MCF 10A (cell line): ENCODE measurements around the gene MAN2B2. TPM values are rescaled to one million over a fixed set of nuclear protein-coding genes. Genes with fewer than 3 reads are reported as not detected.

Experiments
- BruUV-seq: library from RNA; stranded (reverse); fragments of 400-500 nt; replicated peaks from 2 replicates; lab custom pipeline; 2021; lab: Mats Ljungman, UMichigan
- CTCF ChIA-PET: fragments of 300-600 bp; sonication (Branson Sonifier 250); formaldehyde crosslinking; extraction: SDS; loops from one replicate; lab custom pipeline; 2021; ENCODE audit warnings: antibody characterized with exemption, inconsistent platforms; lab: Yijun Ruan, JAX
- POLR2A ChIA-PET: fragments of 300-600, 350-650 bp; sonication (Branson Sonifier 250); formaldehyde crosslinking; extraction: SDS; loops from one replicate; lab custom pipeline; 2020; ENCODE audit warnings: antibody characterized with exemption, inconsistent platforms; lab: Yijun Ruan, JAX
- DNase-seq: peaks from one replicate; pipeline ENCODE4 v3.0.0-alpha.2; 2018; ENCODE audit not compliant: unreplicated experiment
- H3K27ac Mint-ChIP-seq: one replicate; pipeline ENCODE4 v1.8.0; 2022; ENCODE audit warnings: mild to moderate bottlenecking, low read depth, mixed read lengths; ENCODE audit not compliant: unreplicated experiment
- H3K27me3 Mint-ChIP-seq: one replicate; pipeline ENCODE4 v1.8.0; 2022; ENCODE audit warnings: mixed read lengths; ENCODE audit not compliant: insufficient read depth, unreplicated experiment
- H3K36me3 Mint-ChIP-seq: one replicate; pipeline ENCODE4 v1.8.0; 2022; ENCODE audit warnings: mild to moderate bottlenecking, moderate library complexity, mixed read lengths; ENCODE audit not compliant: insufficient read depth, unreplicated experiment
- H3K4me1 Mint-ChIP-seq: one replicate; pipeline ENCODE4 v1.8.0; 2022; ENCODE audit warnings: mixed read lengths; ENCODE audit not compliant: insufficient read depth, unreplicated experiment
- H3K4me3 Mint-ChIP-seq: one replicate; pipeline ENCODE4 v1.8.0; 2022; ENCODE audit warnings: mild to moderate bottlenecking, moderate library complexity, mixed read lengths; ENCODE audit not compliant: unreplicated experiment
- H3K9me3 Mint-ChIP-seq: one replicate; pipeline ENCODE4 v1.8.0; 2022; ENCODE audit warnings: mixed read lengths; ENCODE audit not compliant: unreplicated experiment
- intact Hi-C: fragments of 100-400 bp; cut with micrococcal nuclease; formaldehyde crosslinking; loops from 2 replicates; pipeline ENCODE4 v1.14.1; 2022
- total RNA-seq: library from RNA; stranded (reverse); gene quantifications from 2 replicates; pipeline ENCODE4 v1.2.3, GENCODE V29; 2022
- TF ChIP-seq, protein P1 (sequence below): fragments of 200-600 bp; IDR thresholded peaks from one replicate; pipeline ENCODE4 v1.8.0; 2022; ENCODE audit warnings: antibody characterized with exemption, mild to moderate bottlenecking; ENCODE audit not compliant: unreplicated experiment

Gene MAN2B2
- total RNA-seq, 1 experiment from 2014 or later, result 12.5 TPM

DNA sequence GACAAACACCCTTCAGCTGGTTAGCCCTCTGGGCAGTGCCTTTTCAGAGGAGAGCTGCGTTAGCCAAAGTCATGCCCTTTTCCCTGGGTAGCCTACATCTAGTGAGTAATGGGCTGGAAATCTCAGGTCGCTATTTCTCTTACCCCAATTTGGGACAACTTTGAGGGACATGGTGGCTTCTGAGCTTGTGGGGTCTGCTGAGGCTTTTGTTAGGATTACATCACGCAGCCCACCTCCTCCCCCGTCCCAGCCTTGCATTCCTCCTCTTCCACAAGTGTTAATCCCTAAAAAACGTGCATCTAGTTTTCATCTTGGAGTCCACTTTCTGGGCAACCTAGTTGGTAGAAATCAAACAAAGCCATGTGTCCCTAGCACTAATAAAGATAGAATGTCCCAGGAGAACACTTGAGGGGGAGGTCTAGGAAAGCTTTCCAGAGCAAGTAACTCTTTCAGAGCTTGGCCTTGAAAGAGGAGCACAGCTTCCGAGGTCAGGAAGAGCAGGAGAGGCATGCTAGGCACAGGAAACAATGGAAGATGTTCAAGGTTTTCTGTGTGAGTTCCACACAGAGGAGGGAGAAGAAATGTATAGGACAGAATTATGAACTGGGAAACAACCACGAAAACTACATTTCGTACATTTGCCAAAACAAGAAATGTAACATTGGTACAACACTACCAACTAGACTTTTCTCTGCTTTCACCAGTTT, 68.3 kb downstream of the MAN2B2 start:
- H3K4me1 Mint-ChIP-seq, result peaks cover 24% of the 10 kb centered on the region
- intact Hi-C loops, result no loop called here
- no peaks in the 10 kb centered on the region for H3K9me3 Mint-ChIP-seq
- ChIA-PET CTCF (interaction anchor here (1.3 kb wide), 1 partner anchor 38 kb away, joined by 4 read pairs; no protein-coding TSS in a partner anchor), POLR2A (interaction anchor here (1.0 to 7.7 kb wide), 10 partner anchors 10 to 69 kb away, joined by 3 to 100 read pairs (median 10); partner anchors contain the start of genes MAN2B2 and MRFAP1L1)
- no TSS peak for BruUV-seq
- H3K36me3 Mint-ChIP-seq, result peaks cover 49% of the 10 kb centered on the region
- peak overlapping the region; percentile 99 for H3K4me3 Mint-ChIP-seq
- TF ChIP-seq, protein P1, sequence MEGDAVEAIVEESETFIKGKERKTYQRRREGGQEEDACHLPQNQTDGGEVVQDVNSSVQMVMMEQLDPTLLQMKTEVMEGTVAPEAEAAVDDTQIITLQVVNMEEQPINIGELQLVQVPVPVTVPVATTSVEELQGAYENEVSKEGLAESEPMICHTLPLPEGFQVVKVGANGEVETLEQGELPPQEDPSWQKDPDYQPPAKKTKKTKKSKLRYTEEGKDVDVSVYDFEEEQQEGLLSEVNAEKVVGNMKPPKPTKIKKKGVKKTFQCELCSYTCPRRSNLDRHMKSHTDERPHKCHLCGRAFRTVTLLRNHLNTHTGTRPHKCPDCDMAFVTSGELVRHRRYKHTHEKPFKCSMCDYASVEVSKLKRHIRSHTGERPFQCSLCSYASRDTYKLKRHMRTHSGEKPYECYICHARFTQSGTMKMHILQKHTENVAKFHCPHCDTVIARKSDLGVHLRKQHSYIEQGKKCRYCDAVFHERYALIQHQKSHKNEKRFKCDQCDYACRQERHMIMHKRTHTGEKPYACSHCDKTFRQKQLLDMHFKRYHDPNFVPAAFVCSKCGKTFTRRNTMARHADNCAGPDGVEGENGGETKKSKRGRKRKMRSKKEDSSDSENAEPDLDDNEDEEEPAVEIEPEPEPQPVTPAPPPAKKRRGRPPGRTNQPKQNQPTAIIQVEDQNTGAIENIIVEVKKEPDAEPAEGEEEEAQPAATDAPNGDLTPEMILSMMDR, result no peak
- no peaks in the 10 kb centered on the region for H3K27me3 Mint-ChIP-seq
- no peak overlapping the region for H3K27ac Mint-ChIP-seq
- no peak for DNase-seq

DNA sequence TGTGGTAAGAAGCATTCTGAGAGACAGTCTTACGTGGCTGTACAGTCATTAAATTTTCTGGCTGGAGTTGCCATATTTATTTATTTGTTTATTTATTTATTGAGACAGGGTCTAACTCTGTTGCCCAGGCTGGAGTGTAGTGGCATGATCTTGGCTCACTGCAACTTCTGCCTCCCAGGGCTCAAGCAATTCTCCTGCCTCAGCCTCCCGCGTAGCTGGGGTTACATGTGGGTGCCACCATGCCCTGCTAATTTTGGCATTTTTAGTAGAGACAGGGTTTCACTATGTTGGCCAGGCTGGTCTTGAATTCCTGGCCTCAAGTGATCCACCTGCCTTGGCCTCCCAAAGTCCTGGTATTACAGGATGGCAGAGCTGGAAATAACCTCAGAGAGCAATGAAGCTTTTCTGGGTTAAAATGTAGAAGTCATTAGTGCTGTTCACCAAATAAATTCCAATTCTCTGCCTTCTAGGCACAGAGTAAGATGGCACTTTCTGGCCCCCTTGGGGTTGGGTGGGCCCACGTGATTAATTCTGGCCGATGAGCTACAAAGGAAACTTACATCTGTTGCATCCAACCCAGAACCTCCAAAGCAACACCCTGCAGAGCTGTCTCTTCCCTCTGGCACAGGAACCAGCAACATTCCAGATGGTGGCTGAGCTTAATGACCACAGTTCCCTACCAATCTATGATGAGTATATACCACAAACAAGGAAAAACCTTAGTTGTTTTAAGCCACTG, 70.0 kb downstream of the MAN2B2 start:
- H3K27me3 Mint-ChIP-seq, result no peaks in the 10 kb centered on the region
- peaks cover 24% of the 10 kb centered on the region for H3K4me1 Mint-ChIP-seq
- H3K4me3 Mint-ChIP-seq, result no peak overlapping the region
- intact Hi-C loops, result no loop called here
- peaks cover 48% of the 10 kb centered on the region for H3K36me3 Mint-ChIP-seq
- DNase-seq, result no peak
- BruUV-seq, result no TSS peak
- H3K9me3 Mint-ChIP-seq, result no peaks in the 10 kb centered on the region
- CTCF ChIA-PET, result interaction anchor here (1.1 kb wide), 1 partner anchor 18 kb away, joined by 3 read pairs; no protein-coding TSS in a partner anchor
- TF ChIP-seq, protein P1, result no peak
- POLR2A ChIA-PET, result interaction anchor here (0.5 to 7.7 kb wide), 12 partner anchors 9 to 347 kb away, joined by 3 to 100 read pairs (median 4); a partner anchor contains a TSS
- no peak overlapping the region for H3K27ac Mint-ChIP-seq

DNA sequence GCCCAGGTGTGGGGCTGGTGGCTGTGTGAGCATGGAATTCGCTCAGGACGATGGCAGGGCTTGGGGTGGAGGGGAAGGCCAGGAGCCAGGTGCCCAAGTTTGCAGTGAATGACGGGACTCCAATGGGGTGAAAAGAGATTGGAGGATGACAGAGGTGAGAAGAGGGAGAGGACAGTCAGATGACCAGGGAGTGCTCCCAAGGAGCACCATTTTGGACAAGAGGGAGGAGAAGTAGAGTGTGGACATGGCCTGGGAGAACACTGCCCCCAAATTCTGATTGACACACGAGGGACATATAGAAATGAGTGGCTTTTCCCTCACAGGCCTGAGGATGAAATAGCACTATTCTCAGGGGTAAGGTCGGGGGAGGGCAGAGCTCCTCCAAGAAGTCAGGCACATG, 72.2 kb downstream of the MAN2B2 start:
- no peak overlapping the region for H3K27ac Mint-ChIP-seq
- H3K36me3 Mint-ChIP-seq, result peaks cover 26% of the 10 kb centered on the region
- CTCF ChIA-PET, result no interaction called here
- DNase-seq, result no peak
- H3K9me3 Mint-ChIP-seq, result no peaks in the 10 kb centered on the region
- no peaks in the 10 kb centered on the region for H3K27me3 Mint-ChIP-seq
- H3K4me1 Mint-ChIP-seq, result peaks cover 13% of the 10 kb centered on the region
- no peak overlapping the region for H3K4me3 Mint-ChIP-seq
- intact Hi-C loops, result no loop called here
- POLR2A ChIA-PET, result interaction anchor here (0.9 to 1.0 kb wide), 2 partner anchors 11 to 28 kb away, joined by 3 to 4 read pairs; no protein-coding TSS in a partner anchor
- TF ChIP-seq, protein P1, result no peak
- no TSS peak for BruUV-seq

DNA sequence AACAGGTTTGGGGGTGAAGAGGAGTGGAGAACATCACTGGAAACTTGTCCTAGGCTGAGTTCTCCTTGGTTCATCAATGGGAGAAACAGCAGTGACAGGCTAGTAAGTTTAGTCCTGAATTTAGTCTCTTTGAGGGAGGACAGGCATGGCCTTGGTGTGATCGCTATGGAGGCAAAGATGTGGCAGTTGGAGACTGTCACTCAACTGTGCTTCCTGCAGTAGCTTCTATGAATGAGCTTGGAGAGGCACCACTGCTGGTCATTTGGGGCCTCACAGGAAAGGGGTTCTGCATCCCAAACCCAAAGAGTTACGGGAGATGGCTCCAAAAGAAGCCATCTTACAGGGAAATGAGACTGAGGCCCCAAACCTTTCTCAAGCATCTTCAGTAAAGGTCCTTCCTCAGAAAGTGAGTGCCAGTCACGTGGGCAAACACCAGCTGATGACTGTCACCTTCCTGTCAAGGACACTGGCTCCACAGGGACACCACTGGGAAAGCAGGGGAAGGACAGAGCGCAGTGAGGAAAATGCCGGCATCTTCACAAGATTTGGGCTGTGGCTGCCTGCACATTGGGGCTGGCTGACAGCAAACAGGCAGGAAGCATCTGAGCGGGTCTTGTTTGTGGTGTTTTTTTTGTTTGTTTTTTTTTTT, 72.7 kb downstream of the MAN2B2 start:
- no peaks in the 10 kb centered on the region for H3K9me3 Mint-ChIP-seq
- TF ChIP-seq, protein P1, result no peak
- no TSS peak for BruUV-seq
- POLR2A ChIA-PET, result no interaction called here
- no peak overlapping the region for H3K4me3 Mint-ChIP-seq
- no peak for DNase-seq
- peaks cover 20% of the 10 kb centered on the region for H3K36me3 Mint-ChIP-seq
- H3K27me3 Mint-ChIP-seq, result no peaks in the 10 kb centered on the region
- peaks cover 9% of the 10 kb centered on the region for H3K4me1 Mint-ChIP-seq
- no peak overlapping the region for H3K27ac Mint-ChIP-seq
- CTCF ChIA-PET, result no interaction called here
- intact Hi-C loops, result no loop called here
